HEK293T (cell line): ENCODE measurements around the gene PGBD4.

Experiments used
- ARNT ChIP-seq: fragments of 450-650 bp; IDR thresholded peaks from 2 replicates; pipeline ENCODE4 v1.6.1; 2017; ENCODE audit warnings: mild to moderate bottlenecking
- BHLHE40 ChIP-seq: fragments of 450-650 bp; IDR thresholded peaks from 2 replicates; pipeline ENCODE4 v1.6.1; 2016; ENCODE audit warnings: mild to moderate bottlenecking, moderate library complexity, borderline replicate concordance
- FOXA1 ChIP-seq: fragments of 450-650 bp; IDR thresholded peaks from 2 replicates; pipeline ENCODE4 v1.6.1; 2016; ENCODE audit warnings: mild to moderate bottlenecking
- FOXM1 ChIP-seq: fragments of 450-650 bp; IDR thresholded peaks from 2 replicates; pipeline ENCODE4 v1.6.1; 2017; ENCODE audit warnings: mild to moderate bottlenecking, borderline replicate concordance
- LEF1 ChIP-seq: fragments of 450-650 bp; IDR thresholded peaks from 2 replicates; pipeline ENCODE4 v1.6.1; 2017; ENCODE audit warnings: mild to moderate bottlenecking, borderline replicate concordance
- PKNOX1 ChIP-seq: fragments of 450-650 bp; IDR thresholded peaks from 2 replicates; pipeline ENCODE4 v1.6.1; 2016
- SP1 ChIP-seq: fragments of 450-650 bp; IDR thresholded peaks from 2 replicates; pipeline ENCODE4 v1.6.1; 2017
- SUZ12 ChIP-seq: fragments of 450-650 bp; IDR thresholded peaks from 2 replicates; pipeline ENCODE4 v1.6.1; 2016; ENCODE audit warnings: mild to moderate bottlenecking
- ZNF384 ChIP-seq: fragments of 450-650 bp; IDR thresholded peaks from 2 replicates; pipeline ENCODE4 v1.6.1; 2016

- no peak for TF ChIP-seq BHLHE40
- peak; percentile 50; the same call in 1 of the 2 replicates for TF ChIP-seq PKNOX1
- TF ChIP-seq ARNT = no peak
- TF ChIP-seq ZNF384 = no peak
- no peak for TF ChIP-seq FOXM1
- no peak for TF ChIP-seq SUZ12
- TF ChIP-seq SP1 = no peak
- TF ChIP-seq LEF1 = no peak
- no peak for TF ChIP-seq FOXA1
Measured at GRCh38 chr15:34101366-34102174, at the start of gene PGBD4, which contains the start of gene EMC7.
